PC-3 (cell line): Measurements from ENCODE around the gene UBASH3B.
"Not testable (repeated sequence)": the region's sequence is repeated elsewhere in the genome, so short reads cannot be mapped to it uniquely, and the experiment has no call there.

Source experiments
- EZH2 ChIP-seq: fragments of 300-600 bp; sonication (generic); IDR thresholded peaks from one replicate; pipeline ENCODE4 v1.6.1; 2017; ENCODE audit warnings: antibody characterized with exemption, mild to moderate bottlenecking, low read length; ENCODE audit not compliant: unreplicated experiment
- EZH2phosphoT487 ChIP-seq: fragments of 300-600 bp; sonication (generic); IDR thresholded peaks from 2 replicates; pipeline ENCODE4 v1.6.1; 2018; ENCODE audit warnings: mild to moderate bottlenecking, antibody characterized with exemption, low read length, borderline replicate concordance
- TF ChIP-seq, protein P1 (sequence below): fragments of 300-600 bp; sonication (generic); conservative IDR thresholded peaks from 2 replicates; pipeline ENCODE4 v1.5.1; 2017; ENCODE audit warnings: antibody characterized with exemption, low read depth, mild to moderate bottlenecking, low read length

DNA sequence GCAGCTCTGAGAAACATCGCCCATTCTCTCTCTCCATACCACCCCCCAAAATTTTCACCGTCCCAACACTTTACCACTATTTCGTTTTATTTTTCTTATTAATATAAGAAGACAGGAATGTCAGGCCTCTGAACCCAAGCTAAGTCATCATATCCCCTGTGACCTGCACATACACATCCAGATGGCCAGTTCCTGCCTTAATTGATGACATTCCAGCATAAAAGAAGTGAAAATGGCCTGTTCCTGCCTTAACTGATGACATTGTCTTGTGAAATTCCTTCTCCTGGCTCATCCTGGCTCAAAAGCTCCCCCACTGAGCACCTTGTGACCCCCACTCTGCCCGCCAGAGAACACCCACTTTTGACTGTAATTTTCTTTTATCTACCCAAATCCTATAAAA, 176.8 kb downstream of the UBASH3B start:
- TF ChIP-seq, protein P1, sequence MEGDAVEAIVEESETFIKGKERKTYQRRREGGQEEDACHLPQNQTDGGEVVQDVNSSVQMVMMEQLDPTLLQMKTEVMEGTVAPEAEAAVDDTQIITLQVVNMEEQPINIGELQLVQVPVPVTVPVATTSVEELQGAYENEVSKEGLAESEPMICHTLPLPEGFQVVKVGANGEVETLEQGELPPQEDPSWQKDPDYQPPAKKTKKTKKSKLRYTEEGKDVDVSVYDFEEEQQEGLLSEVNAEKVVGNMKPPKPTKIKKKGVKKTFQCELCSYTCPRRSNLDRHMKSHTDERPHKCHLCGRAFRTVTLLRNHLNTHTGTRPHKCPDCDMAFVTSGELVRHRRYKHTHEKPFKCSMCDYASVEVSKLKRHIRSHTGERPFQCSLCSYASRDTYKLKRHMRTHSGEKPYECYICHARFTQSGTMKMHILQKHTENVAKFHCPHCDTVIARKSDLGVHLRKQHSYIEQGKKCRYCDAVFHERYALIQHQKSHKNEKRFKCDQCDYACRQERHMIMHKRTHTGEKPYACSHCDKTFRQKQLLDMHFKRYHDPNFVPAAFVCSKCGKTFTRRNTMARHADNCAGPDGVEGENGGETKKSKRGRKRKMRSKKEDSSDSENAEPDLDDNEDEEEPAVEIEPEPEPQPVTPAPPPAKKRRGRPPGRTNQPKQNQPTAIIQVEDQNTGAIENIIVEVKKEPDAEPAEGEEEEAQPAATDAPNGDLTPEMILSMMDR = not testable (repeated sequence)
- not testable (repeated sequence) for TF ChIP-seq EZH2, EZH2phosphoT487
